EH (cell line): Measurements from ENCODE around the gene TSPEAR.

Experiments
- DNase-seq: peaks from one replicate; pipeline ENCODE4 v3.0.0-alpha.2; 2015; ENCODE audit warnings: low read depth

The TSPEAR gene

GRCh38 chr21:44720170-44720569 lies 8.8 kb upstream of the TSPEAR start:
- DNase-seq, result no peak

- no peak for DNase-seq
Measured at GRCh38 chr21:44718571-44718970, 7.2 kb upstream of the TSPEAR start.

- DNase-seq, result no peak
Measured at GRCh38 chr21:44718093-44718492, 6.7 kb upstream of the TSPEAR start.

GRCh38 chr21:44716984-44717383 lies 5.6 kb upstream of the TSPEAR start:
- no peak for DNase-seq

GRCh38 chr21:44714905-44715304 lies 3.5 kb upstream of the TSPEAR start:
- no peak for DNase-seq

GRCh38 chr21:44713846-44714245 lies 2.5 kb upstream of the TSPEAR start:
- no peak for DNase-seq

- no peak for DNase-seq
Measured at GRCh38 chr21:44713130-44713529, 1.8 kb upstream of the TSPEAR start.

- DNase-seq, result no peak
Measured at GRCh38 chr21:44712203-44713028, 1.0 kb upstream of the TSPEAR start.

GRCh38 chr21:44710756-44711326 lies 531 bp downstream of the TSPEAR start:
- no peak for DNase-seq

- DNase-seq, result no peak
Measured at GRCh38 chr21:44710294-44710665, 1.1 kb downstream of the TSPEAR start.

GRCh38 chr21:44709426-44710293 lies 1.7 kb downstream of the TSPEAR start:
- peak; percentile 10 for DNase-seq

GRCh38 chr21:44708866-44709425 lies 2.4 kb downstream of the TSPEAR start:
- no peak for DNase-seq

- DNase-seq, result no peak
Measured at GRCh38 chr21:44708213-44708865, 3.0 kb downstream of the TSPEAR start.

GRCh38 chr21:44706706-44707581 lies 4.4 kb downstream of the TSPEAR start:
- no peak for DNase-seq

- no peak for DNase-seq
Measured at GRCh38 chr21:44706026-44706705, 5.2 kb downstream of the TSPEAR start.

GRCh38 chr21:44704636-44705001 lies 6.8 kb downstream of the TSPEAR start:
- no peak for DNase-seq

GRCh38 chr21:44703731-44704635 lies 7.4 kb downstream of the TSPEAR start:
- no peak for DNase-seq

GRCh38 chr21:44702973-44703730 lies 8.2 kb downstream of the TSPEAR start:
- DNase-seq, result no peak
